Spleen (tissue), 7 donors: ENCODE data around the gene PRKCZ.

ENCODE experiments used
- CTCF ChIP-seq, 11 experiments: fragments of 200-600 bp in 7 of 11; fragments of 450-650 bp in 4 of 11; sonication (generic) in 4 of 11; IDR thresholded peaks in 8 of 11; conservative IDR thresholded peaks in 3 of 11; 1 replicate in 7 of 11; 2 replicates in 4 of 11; pipeline versions ENCODE4 v1.4.0 to v1.8.0; 2016 to 2021; ENCODE audit warnings: antibody characterized with exemption in 11 of 11, inconsistent platforms in 4 of 11, mild to moderate bottlenecking in 1 of 11
- POLR2A ChIP-seq, 3 donors: fragments of 450-650 bp; IDR thresholded peaks; one replicate each; pipeline ENCODE4 v1.5.1; 2017; ENCODE audit warnings: antibody characterized with exemption in 3 of 3, mild to moderate bottlenecking in 1 of 3
- donor health status: DM: no; HTN: no; CAD: no; lungs with moderate emphysema.
- donor health status: DM: no; HTN: no; CAD: no.
- donor health status: DM: no; HTN: no; CAD: no.

- TF ChIP-seq POLR2A (IDR thresholded peaks at IDR 0.05) = no peak
- TF ChIP-seq CTCF (IDR thresholded peaks at IDR 0.05 in 8 of 11, conservative IDR thresholded peaks at IDR 0.05 in 3 of 11) = no peak
These were observed 153.6 kb downstream of the PRKCZ start for GRCh38 chr1:2203671-2204414.
